ENCODE measurements around the gene RPLP2. TPM values are rescaled to one million over a fixed set of nuclear protein-coding genes. Genes with fewer than 3 reads are reported as not detected.
A peak's percentile ranks its signal among the peaks of the same experiment; 100 is the strongest.

Gene RPLP2
- total RNA-seq, 1 experiment from 2014 or later, result 3,468 TPM

DNA sequence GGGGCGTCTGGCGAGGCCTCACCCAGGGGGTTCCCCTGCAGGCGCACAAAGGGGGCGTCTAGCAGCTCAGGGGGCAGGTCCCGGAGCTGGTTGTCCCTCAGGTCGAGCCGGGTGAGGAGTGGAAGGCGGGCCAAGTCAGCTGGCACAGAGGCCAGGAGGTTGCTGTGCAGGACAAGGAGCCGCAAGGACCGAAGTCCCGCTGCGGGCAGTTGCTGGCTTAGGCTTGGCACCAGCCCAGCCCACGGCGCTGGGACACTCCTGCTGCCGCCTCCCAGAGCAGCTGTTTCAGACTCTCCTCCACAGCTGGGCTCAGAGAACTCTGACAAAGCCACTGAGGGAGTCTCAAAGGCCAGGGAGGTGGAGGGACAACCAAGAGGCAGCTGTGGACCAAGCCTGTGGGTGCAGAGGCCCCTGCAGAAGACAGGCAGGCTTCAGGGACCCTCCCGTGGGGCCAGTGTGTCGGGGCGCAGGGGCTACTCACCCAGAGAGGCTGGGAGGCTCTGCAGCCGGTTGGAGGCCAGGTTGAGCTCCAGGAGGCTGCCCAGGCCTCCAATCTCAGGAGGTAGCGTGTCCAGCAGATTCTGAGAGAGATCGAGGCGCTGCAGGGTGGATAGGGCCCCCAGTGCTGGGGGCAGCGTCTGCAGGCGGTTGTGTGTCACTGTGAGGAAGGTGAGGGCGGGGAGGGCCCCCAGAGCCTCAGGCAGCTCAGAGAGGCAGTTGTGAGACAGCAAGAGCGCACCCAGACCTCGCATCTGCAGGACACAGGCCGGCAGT lies 6.9 kb upstream of the RPLP2 start:
- Histone ChIP-seq H3K27ac (ENCODE audit: low read length) (no peak overlapping the region), H3K27me3 (ENCODE audit: control insufficient read depth, insufficient read depth, low read length) (no peaks in the 10 kb centered on the region), H3K36me3 (ENCODE audit: control insufficient read depth, insufficient read depth, low read length) (no peaks in the 10 kb centered on the region), H3K4me3 (ENCODE audit: low read depth in 2 of 2, low read length in 2 of 2) (no peak overlapping the region), H3K9me3 (ENCODE audit: control insufficient read depth, insufficient read depth, low read depth, low read length) (no peaks in the 10 kb centered on the region), H3K4me1 (ENCODE audit: control insufficient read depth, insufficient read depth, low read length) (peaks cover 39% of the 10 kb centered on the region)
- no TSS peak for BruUV-seq (replicated peaks)
- in situ Hi-C loops (cut with HindIII; ENCODE audit: low pct_unique_long_range_greater_than_20kb, low sequenced_read_pairs) (no loop called here), intact Hi-C loops (cut with micrococcal nuclease; ENCODE audit: unreplicated experiment) (no loop called here)
- ATAC-seq (no peak), DNase-seq (ENCODE audit: low read depth, low spot score) (no peak)
- CTCF ChIA-PET, result no interaction called here
- TF ChIP-seq, protein P1, sequence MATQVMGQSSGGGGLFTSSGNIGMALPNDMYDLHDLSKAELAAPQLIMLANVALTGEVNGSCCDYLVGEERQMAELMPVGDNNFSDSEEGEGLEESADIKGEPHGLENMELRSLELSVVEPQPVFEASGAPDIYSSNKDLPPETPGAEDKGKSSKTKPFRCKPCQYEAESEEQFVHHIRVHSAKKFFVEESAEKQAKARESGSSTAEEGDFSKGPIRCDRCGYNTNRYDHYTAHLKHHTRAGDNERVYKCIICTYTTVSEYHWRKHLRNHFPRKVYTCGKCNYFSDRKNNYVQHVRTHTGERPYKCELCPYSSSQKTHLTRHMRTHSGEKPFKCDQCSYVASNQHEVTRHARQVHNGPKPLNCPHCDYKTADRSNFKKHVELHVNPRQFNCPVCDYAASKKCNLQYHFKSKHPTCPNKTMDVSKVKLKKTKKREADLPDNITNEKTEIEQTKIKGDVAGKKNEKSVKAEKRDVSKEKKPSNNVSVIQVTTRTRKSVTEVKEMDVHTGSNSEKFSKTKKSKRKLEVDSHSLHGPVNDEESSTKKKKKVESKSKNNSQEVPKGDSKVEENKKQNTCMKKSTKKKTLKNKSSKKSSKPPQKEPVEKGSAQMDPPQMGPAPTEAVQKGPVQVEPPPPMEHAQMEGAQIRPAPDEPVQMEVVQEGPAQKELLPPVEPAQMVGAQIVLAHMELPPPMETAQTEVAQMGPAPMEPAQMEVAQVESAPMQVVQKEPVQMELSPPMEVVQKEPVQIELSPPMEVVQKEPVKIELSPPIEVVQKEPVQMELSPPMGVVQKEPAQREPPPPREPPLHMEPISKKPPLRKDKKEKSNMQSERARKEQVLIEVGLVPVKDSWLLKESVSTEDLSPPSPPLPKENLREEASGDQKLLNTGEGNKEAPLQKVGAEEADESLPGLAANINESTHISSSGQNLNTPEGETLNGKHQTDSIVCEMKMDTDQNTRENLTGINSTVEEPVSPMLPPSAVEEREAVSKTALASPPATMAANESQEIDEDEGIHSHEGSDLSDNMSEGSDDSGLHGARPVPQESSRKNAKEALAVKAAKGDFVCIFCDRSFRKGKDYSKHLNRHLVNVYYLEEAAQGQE (IDR thresholded peaks at IDR 0.05; ENCODE audit: insufficient read depth in 1 of 2, low read depth in 2 of 2, low read length in 1 of 2), result 0 out of 4 replicates have a peak, but pooled peaks of 1 of the 2 experiments have one; percentile 16
- no peak for TF ChIP-seq POLR2AphosphoS5 (IDR thresholded peaks at IDR 0.05; ENCODE audit: low read depth, low read length)
- POLR2A ChIA-PET, result no interaction called here

DNA sequence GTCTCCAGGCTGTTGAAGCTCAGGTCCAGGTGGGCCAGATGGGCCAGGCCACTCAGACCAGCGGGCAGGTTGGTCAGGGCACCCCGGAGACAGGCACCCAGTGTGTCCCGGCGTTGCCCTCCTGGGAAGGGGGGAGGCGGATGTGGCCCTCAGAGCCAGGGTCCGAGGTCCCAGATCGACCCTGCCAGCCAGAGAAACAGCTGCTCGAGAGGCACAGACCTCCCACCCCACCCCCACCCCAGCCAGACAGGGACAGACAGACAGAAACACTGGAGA lies 6.4 kb upstream of the RPLP2 start:
- intact Hi-C loops (cut with micrococcal nuclease; ENCODE audit: unreplicated experiment), result no loop called here
- Histone ChIP-seq H3K4me3 (ENCODE audit: low read depth in 2 of 2, low read length in 2 of 2) (no peak overlapping the region; a peak in 1 of 4 replicates), H3K9me3 (ENCODE audit: control insufficient read depth, insufficient read depth, low read depth, low read length) (no peaks in the 10 kb centered on the region), H3K4me1 (ENCODE audit: control insufficient read depth, insufficient read depth, low read length) (peaks cover 42% of the 10 kb centered on the region), H3K36me3 (ENCODE audit: control insufficient read depth, insufficient read depth, low read length) (no peaks in the 10 kb centered on the region), H3K27ac (ENCODE audit: low read length) (no peak overlapping the region; the same call in 1 of the 2 replicates), H3K27me3 (ENCODE audit: control insufficient read depth, insufficient read depth, low read length) (no peaks in the 10 kb centered on the region)
- POLR2A ChIA-PET, result no interaction called here
- BruUV-seq (replicated peaks), result no TSS peak
- TF ChIP-seq SIN3A (IDR thresholded peaks at IDR 0.05; ENCODE audit: borderline replicate concordance, insufficient read depth, low read depth, low read length), result no peak
- TF ChIP-seq TCF7L2 (IDR thresholded peaks at IDR 0.05; ENCODE audit: low read depth, low read length), result no peak
- TF ChIP-seq, protein P1 (IDR thresholded peaks at IDR 0.05; ENCODE audit: insufficient read depth in 1 of 2, low read depth in 2 of 2, low read length in 1 of 2), result no peak
- TF ChIP-seq POLR2AphosphoS5 (IDR thresholded peaks at IDR 0.05; ENCODE audit: low read depth, low read length), result no peak
- TF ChIP-seq, protein P2, sequence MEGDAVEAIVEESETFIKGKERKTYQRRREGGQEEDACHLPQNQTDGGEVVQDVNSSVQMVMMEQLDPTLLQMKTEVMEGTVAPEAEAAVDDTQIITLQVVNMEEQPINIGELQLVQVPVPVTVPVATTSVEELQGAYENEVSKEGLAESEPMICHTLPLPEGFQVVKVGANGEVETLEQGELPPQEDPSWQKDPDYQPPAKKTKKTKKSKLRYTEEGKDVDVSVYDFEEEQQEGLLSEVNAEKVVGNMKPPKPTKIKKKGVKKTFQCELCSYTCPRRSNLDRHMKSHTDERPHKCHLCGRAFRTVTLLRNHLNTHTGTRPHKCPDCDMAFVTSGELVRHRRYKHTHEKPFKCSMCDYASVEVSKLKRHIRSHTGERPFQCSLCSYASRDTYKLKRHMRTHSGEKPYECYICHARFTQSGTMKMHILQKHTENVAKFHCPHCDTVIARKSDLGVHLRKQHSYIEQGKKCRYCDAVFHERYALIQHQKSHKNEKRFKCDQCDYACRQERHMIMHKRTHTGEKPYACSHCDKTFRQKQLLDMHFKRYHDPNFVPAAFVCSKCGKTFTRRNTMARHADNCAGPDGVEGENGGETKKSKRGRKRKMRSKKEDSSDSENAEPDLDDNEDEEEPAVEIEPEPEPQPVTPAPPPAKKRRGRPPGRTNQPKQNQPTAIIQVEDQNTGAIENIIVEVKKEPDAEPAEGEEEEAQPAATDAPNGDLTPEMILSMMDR (IDR thresholded peaks at IDR 0.05), result no peak
- in situ Hi-C loops (cut with HindIII; ENCODE audit: low pct_unique_long_range_greater_than_20kb, low sequenced_read_pairs), result no loop called here
- ATAC-seq, result no peak
- DNase-seq (ENCODE audit: low read depth, low spot score), result no peak
- CTCF ChIA-PET, result interaction anchor here (1.5 kb wide), 1 partner anchor 44 kb away, joined by 3 read pairs; no protein-coding TSS in a partner anchor
